Jurkat, Clone E6-1 (cell line): ENCODE measurements around the gene PNMT.

Experiments used
- DNase-seq: peaks from one replicate; pipeline ENCODE4 v3.0.0-alpha.2; 2011; ENCODE audit warnings: low read depth, low spot score
- H3K4me3 ChIP-seq: 2 replicates; pipeline ENCODE4 v1.5.1; 2011; ENCODE audit warnings: mild to moderate bottlenecking, low read length, control low read depth, moderate library complexity

The PNMT gene

DNA sequence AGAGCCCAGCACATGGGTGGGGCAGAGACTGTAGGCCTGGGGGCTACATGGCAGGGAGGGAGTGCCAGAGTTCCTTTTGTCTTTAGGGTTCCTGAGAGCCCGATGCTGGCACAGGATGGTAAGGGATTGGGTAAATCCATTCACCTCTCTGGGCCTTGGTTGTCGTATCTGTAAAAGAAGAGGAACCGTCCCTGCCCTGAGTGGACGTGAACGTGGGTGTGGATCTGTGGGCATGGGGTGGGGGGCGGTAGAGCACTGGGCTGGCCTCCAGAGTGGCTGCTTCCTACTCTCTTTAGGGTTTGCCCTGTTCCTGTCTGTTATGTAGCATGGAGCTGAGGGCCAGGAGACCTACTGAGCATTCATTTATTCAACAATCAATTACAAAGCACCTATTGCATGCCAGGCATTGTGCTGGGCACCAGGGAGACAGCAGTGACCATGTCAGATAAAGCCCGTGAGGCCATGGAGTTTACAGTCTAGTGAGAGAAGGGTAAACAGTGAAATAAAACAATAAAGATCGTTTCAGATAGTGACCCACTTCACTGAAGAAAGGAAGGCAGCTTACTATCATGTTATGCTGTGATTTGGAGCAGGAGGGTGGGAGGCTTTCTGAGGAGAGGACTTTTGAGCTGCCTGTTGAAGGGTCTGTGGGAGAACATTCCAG lies 16.2 kb upstream of the PNMT start:
- H3K4me3 ChIP-seq: no peak overlapping the region
- no peak for DNase-seq

GRCh38 chr17:39652587-39653315 lies 15.5 kb upstream of the PNMT start:
- H3K4me3 ChIP-seq: no peak overlapping the region
- no peak for DNase-seq

DNA sequence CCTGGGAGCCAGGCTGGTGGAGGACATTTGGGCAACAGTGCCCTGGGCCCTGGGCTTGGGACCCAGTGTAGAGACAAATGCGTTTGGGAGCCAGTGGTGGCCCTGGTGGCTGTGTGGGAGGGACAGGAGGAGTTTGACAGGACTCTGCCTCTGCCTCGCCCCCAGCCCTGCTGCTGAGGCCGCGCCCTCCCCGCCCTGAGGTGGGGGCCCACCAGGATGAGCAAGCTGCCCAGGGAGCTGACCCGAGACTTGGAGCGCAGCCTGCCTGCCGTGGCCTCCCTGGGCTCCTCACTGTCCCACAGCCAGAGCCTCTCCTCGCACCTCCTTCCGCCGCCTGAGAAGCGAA lies 15.0 kb upstream of the PNMT start:
- no peak overlapping the region for H3K4me3 ChIP-seq
- DNase-seq: no peak

DNA sequence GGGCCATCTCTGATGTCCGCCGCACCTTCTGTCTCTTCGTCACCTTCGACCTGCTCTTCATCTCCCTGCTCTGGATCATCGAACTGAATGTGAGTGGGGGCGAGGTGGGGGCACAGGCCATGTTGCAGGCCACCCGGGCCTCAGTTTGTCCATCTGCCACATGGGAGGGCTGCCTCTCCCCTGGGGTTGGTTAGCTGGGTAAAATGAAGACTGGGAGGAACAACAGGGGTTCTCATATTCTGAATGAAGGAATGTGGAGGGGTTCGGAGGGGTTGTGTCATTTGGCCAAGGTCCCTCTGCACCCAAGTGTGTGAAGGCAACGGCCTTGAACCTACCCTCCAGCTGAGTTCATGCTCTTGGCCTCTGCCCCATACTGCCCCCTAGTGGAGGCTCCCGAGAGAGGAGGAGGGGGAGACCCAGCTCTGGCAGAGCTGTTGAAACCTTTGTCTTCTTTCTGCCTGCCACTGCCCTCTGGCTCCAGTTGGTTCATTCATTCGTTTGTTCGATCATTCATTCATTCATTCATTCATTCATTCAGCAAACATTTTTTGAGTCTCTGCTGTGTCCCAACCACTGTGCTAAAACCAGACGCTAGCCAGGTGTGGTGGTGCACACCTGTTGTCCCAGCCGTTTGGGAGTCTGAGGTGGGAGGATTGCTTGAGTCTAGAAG lies 14.5 kb upstream of the PNMT start:
- peak; percentile 49 for DNase-seq
- H3K4me3 ChIP-seq: no peak overlapping the region

GRCh38 chr17:39655105-39655504 lies 13.1 kb upstream of the PNMT start:
- H3K4me3 ChIP-seq: no peak overlapping the region
- DNase-seq: no peak

- no peak overlapping the region for H3K4me3 ChIP-seq
- no peak for DNase-seq
Measured at GRCh38 chr17:39658346-39658745, 9.9 kb upstream of the PNMT start.

DNA sequence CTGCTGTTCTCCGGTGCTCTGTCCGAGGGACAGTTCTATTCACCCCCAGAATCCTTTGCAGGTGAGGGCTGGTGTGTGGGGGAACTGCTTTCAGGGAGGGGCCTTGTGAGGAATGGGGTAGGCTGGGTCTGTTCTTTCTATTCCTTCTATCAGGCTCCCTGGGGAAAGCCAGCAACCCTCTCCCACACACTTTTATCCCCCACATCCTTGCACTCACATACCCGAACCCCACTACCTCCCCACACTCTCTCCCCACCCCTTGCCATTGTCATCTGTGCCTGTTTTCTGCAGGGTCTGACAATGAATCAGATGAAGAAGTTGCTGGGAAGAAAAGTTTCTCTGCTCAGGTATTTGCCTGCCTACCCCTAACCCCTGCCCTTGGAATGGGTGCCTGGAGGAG lies 9.5 kb upstream of the PNMT start:
- H3K4me3 ChIP-seq: no peak overlapping the region

GRCh38 chr17:39659279-39660010 lies 8.8 kb upstream of the PNMT start:
- no peak overlapping the region for H3K4me3 ChIP-seq
- no peak for DNase-seq

More for the DNA sequence above, 9.5 kb upstream of the PNMT start:
- DNase-seq: no peak

GRCh38 chr17:39660011-39660360 lies 8.3 kb upstream of the PNMT start:
- H3K4me3 ChIP-seq: no peak overlapping the region
- DNase-seq: no peak

GRCh38 chr17:39660397-39661385 lies 7.6 kb upstream of the PNMT start:
- no peak overlapping the region for H3K4me3 ChIP-seq
- no peak for DNase-seq

DNA sequence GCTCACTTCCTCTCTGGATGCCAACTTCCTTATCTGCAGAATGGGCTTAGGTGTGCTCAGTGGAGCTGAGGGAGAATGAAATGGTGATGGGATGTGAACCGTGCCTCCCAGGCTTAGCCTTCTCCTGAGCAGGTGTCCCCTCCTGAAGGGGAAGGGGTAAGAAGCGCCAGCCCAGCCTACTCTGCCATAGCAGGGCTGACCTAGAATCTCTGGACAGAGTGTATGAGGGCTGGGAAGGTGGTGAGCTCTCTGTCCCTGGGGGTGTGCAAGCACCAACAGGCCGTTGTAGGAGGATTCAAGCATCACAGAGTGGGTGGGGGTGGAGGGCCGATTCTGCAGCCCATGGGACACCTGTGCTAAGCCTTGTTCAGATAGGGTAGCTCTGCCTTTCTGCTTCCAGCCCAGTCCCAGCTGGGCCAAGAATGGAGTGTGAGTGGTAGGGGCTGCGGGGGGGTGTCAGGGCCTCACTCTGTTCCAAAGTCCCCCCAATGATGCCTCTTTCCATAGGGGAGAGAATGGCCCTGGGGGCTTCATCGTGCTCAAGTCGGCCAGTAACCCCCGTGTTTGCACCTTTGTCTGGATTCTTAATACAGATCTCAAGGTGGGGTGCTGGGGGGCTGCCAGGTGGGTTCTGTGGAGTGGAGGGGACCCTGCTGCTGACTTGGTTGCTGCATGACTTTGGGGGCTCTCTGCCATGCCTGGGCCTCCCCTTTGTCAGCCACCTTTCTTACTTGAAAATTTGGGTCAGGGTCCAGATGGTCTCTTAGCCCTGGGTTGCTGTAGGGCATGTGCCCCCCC lies 6.3 kb upstream of the PNMT start:
- no peak overlapping the region for H3K4me3 ChIP-seq
- no peak for DNase-seq

GRCh38 chr17:39662551-39663339 lies 5.5 kb upstream of the PNMT start:
- no peak for DNase-seq
- H3K4me3 ChIP-seq: no peak overlapping the region

- no peak for DNase-seq
- no peak overlapping the region for H3K4me3 ChIP-seq
Measured at GRCh38 chr17:39663340-39663687, 4.9 kb upstream of the PNMT start.

DNA sequence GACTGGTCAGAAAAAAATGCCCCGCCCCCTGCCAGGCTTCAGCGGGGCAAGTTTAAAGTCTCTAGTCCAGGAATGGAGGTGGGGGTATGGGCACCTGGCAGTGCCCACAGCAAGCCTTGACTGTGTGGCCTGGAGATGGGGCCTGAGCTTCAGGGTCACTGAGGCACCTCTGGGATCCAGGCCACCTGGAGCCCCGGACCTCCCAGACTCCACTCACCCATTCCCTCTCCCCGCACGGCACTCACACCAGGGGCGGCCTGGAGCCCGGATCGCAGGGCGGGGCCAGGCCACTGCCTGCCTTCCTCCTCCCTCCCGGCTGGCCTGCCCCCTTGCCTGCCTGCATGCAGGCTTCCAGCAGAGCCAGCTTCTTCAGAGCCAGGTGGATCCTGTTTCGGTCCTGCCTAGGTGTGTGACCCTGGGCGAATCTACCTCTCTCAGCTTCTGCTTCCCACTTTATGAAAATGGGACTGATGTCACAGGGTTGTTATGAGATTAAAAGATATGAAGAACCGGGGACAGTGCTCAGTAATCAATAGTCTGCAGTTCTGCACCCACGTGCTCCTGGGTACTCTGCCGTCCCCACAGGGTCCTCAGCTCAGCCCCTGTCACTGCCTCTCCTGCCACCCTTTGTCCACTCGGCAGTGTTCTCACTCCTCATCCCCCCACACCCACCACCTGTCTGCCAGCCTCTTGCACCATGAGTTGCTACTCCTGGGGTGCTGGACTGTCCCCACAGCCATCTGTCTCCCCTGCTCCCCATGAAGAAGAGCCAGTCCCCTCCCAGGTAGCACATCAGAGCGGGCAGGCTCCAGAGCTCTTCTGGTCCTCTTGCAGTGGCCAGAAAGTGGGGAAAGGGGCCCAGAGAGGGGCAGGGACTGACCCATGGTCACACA lies 4.3 kb upstream of the PNMT start:
- no peak for DNase-seq
- H3K4me3 ChIP-seq: no peak overlapping the region

DNA sequence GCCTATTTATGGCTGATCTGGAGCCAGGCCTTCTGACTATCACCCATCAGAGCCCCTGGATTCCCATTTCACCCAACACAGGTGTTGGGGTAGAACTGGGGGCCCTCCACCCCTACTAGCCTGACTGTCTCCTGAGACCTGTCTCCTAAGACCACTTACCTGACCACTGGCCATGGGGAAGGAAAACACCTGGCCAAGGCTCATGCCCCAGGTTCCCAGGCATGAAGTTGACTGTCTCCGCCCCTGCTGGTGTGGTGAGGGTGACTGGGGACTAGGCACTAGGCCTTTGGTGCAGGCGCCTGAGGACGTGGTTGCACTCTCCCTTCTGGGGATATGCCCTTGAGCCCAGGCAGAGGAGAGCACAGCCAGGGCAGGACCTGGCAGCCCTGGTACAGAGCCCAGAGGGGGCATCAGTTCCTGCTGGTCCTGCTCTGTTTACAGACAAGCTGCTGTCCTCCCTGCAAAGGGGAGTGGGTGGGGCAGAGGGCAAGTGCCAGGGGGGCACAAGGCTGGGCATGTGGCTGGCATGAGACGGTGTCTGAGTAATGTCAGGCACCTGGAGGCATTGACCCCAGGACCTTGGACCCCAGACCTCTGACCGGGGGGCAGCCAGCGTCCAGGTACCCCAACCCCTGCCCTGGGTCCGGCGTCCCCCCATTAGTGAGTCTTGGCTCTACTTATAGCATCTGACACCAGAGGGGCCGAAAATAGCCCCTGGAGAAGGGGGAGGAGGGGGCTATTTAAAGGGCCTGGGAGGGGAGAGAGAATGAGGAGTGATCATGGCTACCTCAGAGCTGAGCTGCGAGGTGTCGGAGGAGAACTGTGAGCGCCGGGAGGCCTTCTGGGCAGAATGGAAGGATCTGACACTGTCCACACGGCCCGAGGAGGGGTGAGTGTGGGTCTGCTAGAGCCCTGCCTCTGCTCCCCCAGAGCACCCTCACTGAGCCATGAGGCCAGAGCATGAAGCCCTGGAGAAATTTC lies 3.4 kb upstream of the PNMT start, which contains the start of gene TCAP:
Gene TCAP, plus strand, starts transcription at position 769 of the 981 bp plus-strand sequence. Its CDS starts 11 bp downstream, at position 780.
- no peak for DNase-seq
- no peak within 1 kb of the TSS for H3K4me3 ChIP-seq
